ENCODE measurements around the gene DPEP1. TPM values are rescaled to one million over a fixed set of nuclear protein-coding genes. Genes with fewer than 3 reads are reported as not detected.
"Not testable (repeated sequence)": the region's sequence is repeated elsewhere in the genome, so short reads cannot be mapped to it uniquely, and the experiment has no call there.

Gene DPEP1
- polyA plus RNA-seq, 1 donor from 2014 or later: not detected

DNA sequence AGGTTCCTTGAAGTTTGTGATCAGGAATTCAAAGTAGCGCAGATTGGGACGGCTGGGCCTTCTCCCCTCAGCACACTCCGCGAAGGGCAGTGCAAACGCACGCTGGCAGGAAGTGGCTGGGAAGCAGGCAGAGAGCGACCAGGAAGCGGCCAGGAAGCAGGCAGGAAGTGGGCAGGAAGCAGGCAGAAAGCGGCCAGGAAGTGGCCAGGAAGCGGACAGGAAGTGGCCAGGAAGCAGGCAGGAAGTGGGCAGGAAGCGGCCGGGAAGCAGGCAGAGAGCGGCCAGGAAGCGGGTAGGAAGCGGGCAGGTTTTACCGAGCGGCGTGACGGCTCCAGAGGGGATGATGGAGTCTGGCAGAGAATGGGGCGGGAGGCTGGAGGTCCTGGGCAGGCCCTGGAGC lies 3.2 kb downstream of the DPEP1 start:
- Mint-ChIP-seq H3K4me1 (peaks cover 0 to 8% (median 3%) of the 10 kb centered on the region in 3 donors), H3K36me3 (no peaks in the 10 kb centered on the region), H3K27ac (no peak overlapping the region), H3K9me3 (no peaks in the 10 kb centered on the region), H3K4me3 (no peak overlapping the region), H3K27me3 (peaks cover 9% of the 10 kb centered on the region)

DNA sequence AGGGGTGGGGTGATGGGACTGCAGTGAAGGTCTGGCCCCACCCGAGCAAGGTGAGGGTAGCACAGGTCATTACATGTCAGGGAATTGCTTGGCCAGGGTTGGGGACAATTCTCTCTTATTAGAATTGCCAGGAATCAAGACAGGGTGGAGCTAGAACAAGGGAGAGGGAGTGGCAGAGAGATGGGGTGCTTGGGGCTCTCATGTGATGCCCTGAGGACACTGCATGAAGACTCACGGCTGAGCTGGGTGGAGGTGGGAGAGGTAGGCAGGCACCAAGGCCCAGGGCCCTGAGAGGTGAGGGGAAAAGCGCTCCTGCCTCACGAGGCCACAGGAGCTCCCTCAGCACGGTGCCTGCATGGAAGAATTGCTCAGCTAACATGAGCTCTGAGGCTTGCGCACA lies 3.6 kb downstream of the DPEP1 start:
- no peak overlapping the region for H3K4me3 Mint-ChIP-seq
- H3K9me3 Mint-ChIP-seq: no peaks in the 10 kb centered on the region
- peaks cover 0 to 8% (median 3%) of the 10 kb centered on the region in 3 donors for H3K4me1 Mint-ChIP-seq
- H3K27ac Mint-ChIP-seq: no peak overlapping the region
- H3K27me3 Mint-ChIP-seq: peaks cover 10% of the 10 kb centered on the region
- no peaks in the 10 kb centered on the region for H3K36me3 Mint-ChIP-seq

DNA sequence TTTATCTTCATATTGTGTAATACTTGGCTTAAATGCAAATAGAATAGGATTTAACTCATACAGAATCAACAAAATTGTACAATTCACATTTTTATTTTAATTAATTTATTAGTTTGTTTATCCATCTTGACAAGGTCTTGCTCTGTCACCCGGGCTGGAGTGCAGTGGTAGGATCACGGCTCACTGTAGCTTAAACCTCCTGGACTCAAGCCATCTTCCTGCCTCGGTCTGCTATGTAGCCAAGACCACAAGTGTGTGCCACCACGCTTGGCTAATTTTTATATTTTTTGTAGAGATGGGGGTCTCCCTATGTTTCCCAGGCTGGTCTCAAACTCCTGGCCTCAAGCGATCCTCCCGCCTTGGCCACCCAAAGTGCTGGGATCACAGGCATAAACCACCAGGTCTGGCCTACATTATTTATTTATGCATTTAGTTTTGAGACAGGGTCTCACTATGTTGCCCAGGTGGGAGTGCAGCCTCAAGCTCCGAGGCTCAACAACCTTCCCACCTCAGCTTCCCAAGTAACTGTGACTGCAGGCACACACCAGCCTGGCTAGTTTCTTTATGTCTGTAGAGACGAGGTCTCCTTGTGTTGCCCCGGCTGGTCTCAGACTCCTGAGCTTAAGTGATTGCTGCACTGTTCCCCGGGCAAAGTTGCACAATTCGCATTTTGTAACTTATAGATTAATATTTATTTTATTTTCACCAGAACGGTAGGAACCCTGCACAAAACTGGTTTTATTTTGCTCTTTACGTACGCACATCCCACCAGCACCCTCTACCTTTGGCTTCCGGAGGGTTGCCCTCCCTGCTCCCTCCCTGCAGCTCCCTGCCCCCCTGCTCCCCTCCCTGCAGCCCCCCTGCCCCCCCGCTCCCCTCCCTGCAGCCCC lies 4.9 kb downstream of the DPEP1 start:
- Mint-ChIP-seq H3K4me1 (peaks cover 0 to 7% (median 3%) of the 10 kb centered on the region in 3 donors), H3K9me3 (no peaks in the 10 kb centered on the region), H3K4me3 (no peak overlapping the region), H3K36me3 (no peaks in the 10 kb centered on the region), H3K27ac (no peak overlapping the region), H3K27me3 (peaks cover 8% of the 10 kb centered on the region)

DNA sequence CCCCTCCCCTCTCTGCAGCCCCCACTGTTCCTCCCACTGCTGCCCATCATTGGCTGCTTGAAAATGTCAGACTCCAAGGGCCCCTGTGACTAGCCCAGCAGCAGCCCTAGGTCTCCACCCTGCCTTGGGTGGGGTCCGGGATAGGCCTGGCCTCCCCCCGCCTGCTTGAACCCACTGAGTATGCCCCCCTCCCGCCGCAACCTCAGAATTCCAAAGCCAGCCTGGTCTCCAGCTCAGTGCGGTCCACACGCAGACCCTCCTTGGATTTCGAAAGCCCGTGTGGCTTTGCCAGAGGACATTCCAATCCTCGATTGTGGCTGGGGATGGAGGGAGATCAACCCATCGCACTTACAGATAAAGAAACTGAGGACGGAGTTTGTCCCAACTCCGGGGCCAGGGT lies 6.4 kb downstream of the DPEP1 start:
- H3K27ac Mint-ChIP-seq: no peak overlapping the region
- peaks cover 0 to 7% (median 3%) of the 10 kb centered on the region in 3 donors for H3K4me1 Mint-ChIP-seq
- no peaks in the 10 kb centered on the region for H3K9me3 Mint-ChIP-seq
- peak overlapping the region in 1 of 4 donors; percentile 39 for H3K4me3 Mint-ChIP-seq
- H3K36me3 Mint-ChIP-seq: no peaks in the 10 kb centered on the region
- H3K27me3 Mint-ChIP-seq: peaks cover 11% of the 10 kb centered on the region

DNA sequence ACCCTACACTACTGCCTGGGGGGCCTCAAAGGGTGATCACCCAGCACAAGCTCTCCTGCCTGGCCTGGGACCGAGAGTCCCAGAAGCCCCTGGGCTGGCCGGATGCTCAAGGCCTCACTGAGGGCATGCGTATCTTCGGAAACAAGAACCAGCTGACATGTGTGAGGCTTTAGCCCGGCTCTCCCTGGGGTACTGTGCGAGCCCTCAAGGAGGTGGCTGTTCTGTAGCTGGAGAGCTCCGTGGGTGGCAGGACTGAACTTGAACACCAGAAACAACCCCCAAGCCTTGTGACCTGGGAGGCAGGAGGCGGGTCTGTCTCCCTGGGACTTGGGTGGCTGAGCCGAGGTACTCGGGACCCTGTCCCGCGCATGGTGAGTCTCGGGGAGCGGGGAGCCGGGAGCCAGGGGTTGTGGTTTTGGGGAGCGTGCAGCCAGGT lies 7.0 kb downstream of the DPEP1 start:
- Mint-ChIP-seq H3K4me3 (no peak overlapping the region), H3K27me3 (peaks cover 11% of the 10 kb centered on the region), H3K4me1 (peaks cover 0 to 7% (median 3%) of the 10 kb centered on the region in 3 donors), H3K27ac (no peak overlapping the region), H3K9me3 (no peaks in the 10 kb centered on the region), H3K36me3 (no peaks in the 10 kb centered on the region)

DNA sequence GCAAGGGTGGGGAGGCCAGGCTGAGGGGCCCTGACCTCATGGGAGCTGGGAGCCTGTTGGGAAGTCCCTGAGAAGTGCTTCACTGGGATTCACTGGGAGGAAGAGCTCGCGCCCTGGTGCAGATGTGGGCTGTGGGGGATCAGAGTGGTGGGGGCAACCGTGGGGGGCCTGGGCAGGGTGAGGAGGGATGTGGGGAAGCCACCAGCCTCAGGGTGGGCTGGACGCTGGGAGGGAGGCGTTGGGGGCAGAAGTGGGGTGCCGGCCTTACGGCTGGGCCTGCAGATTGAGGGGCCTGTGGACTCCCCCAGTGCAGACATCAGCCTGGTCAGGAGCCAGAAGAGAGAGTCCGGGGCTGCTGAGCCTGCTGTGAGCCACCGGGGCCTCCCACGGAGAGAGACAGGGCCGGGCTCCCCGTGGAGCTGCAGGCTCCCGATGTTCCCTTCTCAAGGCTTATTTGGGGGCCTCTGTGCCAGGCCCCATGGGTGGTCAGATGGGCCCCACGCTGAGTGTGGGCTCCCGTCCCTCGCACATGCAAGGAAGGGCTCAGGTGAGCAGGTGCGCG lies 7.8 kb downstream of the DPEP1 start:
- H3K4me3 Mint-ChIP-seq: no peak overlapping the region
- peaks cover 0 to 7% (median 3%) of the 10 kb centered on the region in 3 donors for H3K4me1 Mint-ChIP-seq
- peaks cover 11% of the 10 kb centered on the region for H3K27me3 Mint-ChIP-seq
- no peak overlapping the region for H3K27ac Mint-ChIP-seq
- no peaks in the 10 kb centered on the region for H3K36me3 Mint-ChIP-seq
- H3K9me3 Mint-ChIP-seq: no peaks in the 10 kb centered on the region

DNA sequence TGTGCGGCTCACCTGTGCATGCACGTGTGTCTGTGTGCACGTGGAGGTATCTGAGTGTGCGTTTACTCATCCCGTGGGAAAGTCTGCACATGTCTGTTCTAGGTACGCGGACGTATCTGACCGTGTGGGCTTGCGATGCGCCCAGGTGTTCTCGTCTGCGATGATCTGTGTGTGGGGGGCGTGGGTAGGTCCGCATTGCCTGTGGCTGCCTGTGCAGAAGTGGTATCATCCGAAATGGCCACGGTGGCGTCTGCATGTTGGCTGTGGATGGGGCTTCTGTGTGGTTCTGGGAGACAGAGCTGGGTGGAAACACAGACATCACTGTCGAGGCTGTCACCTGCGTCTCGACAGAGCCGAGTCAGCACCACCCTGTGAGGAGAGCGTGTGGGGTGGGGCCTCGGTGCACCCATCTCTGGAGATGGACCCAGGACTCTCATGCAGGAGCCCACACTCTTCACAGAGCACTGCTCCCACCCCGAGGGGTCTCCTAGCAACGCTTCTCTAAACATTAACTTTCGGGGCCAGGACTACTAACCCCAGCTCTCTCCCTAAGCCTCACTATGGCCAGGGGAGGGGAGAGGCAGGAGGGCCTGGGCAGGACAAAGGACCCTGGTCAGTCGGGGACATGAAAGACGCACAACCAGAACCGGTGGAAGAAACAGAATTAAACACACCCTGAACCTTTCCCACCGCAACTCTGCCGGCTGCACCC lies 8.4 kb downstream of the DPEP1 start:
- Mint-ChIP-seq H3K4me1 (peaks cover 0 to 2% (median 0%) of the 10 kb centered on the region in 3 donors), H3K4me3 (no peak overlapping the region), H3K9me3 (no peaks in the 10 kb centered on the region), H3K27me3 (peaks cover 11% of the 10 kb centered on the region), H3K27ac (no peak overlapping the region), H3K36me3 (no peaks in the 10 kb centered on the region)

DNA sequence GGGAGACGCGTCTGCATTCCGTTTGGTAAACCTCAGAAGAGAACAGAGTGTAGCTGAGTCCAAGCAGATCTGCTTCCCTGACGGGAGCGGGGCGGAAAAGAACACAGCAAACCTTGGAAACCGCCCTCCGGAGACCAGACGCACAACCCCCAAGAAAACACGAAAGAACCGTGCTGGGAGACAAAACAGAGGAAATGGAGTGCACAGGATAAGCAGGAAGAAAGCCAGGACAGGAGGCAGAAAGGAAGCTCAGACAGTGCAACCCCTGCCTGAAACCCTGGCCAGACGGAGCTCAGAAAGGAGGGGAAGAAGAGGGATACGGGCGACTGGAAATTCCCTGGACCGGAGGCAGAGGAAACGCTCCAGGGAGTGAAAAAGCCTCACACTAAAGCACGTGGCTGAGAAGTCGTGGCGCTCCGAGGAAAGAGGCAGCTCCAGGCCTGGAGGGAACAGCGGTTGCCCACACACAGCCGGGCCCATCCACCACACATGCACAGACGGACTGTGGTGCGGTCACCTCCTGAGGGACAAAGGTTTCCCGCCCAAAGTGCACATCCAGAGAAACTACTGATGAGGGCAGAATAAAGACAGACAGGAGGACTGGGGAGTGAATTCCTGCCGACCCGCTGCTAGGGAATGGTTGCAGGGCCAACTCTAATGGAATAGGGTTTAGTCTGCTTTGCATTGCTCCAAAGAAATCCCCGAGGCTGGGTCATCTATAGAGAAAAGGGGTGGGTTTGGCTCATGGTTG lies 10.2 kb downstream of the DPEP1 start:
- no peak overlapping the region for H3K4me3 Mint-ChIP-seq
- H3K27ac Mint-ChIP-seq: no peak overlapping the region
- no peaks in the 10 kb centered on the region for H3K4me1 Mint-ChIP-seq
- no peaks in the 10 kb centered on the region for H3K9me3 Mint-ChIP-seq
- no peaks in the 10 kb centered on the region for H3K36me3 Mint-ChIP-seq
- H3K27me3 Mint-ChIP-seq: peaks cover 12% of the 10 kb centered on the region

DNA sequence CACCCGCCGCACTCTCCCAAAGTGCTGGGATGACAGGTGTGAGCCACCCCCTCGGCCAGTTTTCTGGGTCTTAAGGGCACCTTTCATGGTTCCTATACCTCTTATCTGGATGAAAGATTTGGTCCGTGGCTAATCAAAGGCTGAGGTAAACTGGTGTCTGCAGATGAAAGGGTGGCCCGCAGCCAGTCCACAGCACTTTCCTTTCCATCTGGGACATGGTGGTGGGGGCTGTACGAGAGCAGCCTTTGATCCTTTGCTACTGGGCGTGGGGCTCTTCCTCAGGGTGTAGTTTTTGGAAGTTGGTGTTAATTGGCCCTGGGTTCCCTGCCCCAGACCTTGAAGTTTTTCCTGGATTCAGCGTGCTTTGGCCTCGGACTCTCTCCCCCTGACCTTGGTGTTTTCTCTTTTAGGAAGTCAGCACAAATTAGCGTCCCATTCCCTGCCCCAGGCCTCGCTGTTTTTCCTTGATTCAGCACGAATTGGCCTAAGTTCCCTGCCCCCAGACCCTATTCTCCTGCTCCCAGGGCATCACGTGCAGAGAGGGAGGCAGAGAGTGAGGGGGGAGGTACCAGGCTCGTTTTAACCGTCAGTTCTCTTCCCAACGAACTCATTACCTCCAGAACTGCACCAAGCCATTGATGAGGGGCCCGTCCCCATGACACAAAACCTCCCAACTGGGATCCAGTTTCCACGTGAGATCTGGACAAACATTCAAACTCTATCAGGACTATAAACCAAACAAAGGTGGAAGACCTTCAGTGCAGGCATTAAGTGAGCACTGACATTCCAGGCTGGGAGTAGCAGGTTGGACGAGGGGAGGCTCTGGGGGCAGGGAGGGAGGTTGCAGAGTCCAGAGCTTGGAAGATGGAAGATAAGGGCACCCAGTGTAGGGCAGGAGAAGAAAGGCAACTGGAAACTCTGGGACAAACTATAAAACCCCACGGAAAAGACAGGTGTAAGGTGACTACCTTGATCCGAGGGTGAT lies 11.6 kb downstream of the DPEP1 start:
- peaks cover 12% of the 10 kb centered on the region for H3K27me3 Mint-ChIP-seq
- no peak overlapping the region for H3K27ac Mint-ChIP-seq
- H3K4me1 Mint-ChIP-seq: peaks cover 0 to 3% (median 0%) of the 10 kb centered on the region in 3 donors
- H3K9me3 Mint-ChIP-seq: no peaks in the 10 kb centered on the region
- no peak overlapping the region for H3K4me3 Mint-ChIP-seq
- no peaks in the 10 kb centered on the region for H3K36me3 Mint-ChIP-seq

DNA sequence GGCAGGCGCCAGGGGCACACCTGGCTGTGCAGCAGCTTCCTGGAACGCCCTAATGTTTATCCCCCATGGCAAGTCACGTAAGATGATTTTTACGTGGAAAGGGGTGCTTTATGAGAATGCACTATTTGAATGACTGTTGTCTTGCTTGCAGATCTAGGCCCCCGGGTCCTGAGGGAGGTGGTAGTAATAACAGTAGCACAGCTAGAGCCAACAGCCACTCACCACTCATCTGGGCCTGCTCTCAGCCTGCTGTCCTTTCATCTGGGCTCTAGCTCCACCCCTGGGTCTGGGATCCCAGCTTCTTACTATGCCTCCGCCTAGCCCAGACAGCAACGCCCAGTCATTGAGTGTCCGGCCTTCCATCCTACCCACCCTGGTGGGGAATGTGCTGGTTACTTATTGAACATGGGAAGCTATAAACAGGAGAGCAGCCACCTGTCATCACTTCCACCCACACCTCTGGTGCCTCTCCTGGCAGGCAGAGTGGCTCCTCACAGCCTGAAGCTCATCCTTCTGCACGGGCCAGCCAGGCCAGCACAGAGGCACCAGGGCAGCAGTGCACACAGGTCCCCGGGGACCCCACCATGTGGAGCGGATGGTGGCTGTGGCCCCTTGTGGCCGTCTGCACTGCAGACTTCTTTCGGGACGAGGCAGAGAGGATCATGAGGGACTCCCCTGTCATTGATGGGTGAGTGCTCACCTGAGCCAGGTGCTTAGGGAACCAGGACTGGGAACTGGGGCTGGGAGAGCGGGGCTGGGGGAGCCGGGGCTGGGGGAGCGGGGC lies 16.6 kb downstream of the DPEP1 start:
- H3K9me3 Mint-ChIP-seq: no peaks in the 10 kb centered on the region
- no peaks in the 10 kb centered on the region for H3K36me3 Mint-ChIP-seq
- H3K27me3 Mint-ChIP-seq: peaks cover 12% of the 10 kb centered on the region
- peaks cover 0 to 3% (median 0%) of the 10 kb centered on the region in 3 donors for H3K4me1 Mint-ChIP-seq
- H3K27ac Mint-ChIP-seq: peak overlapping the region in 1 of 3 donors; percentile 43
- no peak overlapping the region for H3K4me3 Mint-ChIP-seq

DNA sequence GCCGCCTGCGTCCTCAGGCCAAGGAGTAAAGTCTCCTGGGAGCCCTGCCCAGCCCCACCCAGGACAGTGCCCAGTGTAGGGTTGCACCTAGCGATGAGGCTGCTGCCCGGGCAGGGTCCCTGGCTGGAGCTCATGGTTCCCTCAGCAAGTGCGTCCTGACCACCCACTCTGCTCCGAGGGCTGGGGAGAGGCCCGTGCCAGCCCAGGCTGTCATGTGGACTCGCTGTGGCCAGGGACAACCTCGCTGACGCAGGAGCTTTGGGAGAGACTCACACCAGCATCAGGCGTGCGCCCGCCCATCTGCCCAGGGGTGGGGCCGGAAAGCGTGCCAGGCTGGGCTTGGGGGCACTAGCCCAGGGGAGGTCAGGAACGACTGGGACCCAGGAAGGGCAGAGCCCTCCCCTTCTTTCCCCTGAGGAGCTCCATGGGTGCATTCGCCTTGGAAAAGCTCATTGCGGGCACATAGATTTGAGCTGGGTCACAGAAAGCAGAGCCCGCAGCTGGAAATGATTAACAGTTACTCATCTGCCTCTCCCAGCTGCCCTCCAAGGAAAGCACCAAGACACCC lies 19.7 kb downstream of the DPEP1 start:
- no peak overlapping the region for H3K27ac Mint-ChIP-seq
- peaks cover 14% of the 10 kb centered on the region for H3K27me3 Mint-ChIP-seq
- H3K36me3 Mint-ChIP-seq: no peaks in the 10 kb centered on the region
- H3K4me1 Mint-ChIP-seq: peaks cover 0 to 3% (median 0%) of the 10 kb centered on the region in 3 donors
- H3K9me3 Mint-ChIP-seq: no peaks in the 10 kb centered on the region
- no peak overlapping the region for H3K4me3 Mint-ChIP-seq

DNA sequence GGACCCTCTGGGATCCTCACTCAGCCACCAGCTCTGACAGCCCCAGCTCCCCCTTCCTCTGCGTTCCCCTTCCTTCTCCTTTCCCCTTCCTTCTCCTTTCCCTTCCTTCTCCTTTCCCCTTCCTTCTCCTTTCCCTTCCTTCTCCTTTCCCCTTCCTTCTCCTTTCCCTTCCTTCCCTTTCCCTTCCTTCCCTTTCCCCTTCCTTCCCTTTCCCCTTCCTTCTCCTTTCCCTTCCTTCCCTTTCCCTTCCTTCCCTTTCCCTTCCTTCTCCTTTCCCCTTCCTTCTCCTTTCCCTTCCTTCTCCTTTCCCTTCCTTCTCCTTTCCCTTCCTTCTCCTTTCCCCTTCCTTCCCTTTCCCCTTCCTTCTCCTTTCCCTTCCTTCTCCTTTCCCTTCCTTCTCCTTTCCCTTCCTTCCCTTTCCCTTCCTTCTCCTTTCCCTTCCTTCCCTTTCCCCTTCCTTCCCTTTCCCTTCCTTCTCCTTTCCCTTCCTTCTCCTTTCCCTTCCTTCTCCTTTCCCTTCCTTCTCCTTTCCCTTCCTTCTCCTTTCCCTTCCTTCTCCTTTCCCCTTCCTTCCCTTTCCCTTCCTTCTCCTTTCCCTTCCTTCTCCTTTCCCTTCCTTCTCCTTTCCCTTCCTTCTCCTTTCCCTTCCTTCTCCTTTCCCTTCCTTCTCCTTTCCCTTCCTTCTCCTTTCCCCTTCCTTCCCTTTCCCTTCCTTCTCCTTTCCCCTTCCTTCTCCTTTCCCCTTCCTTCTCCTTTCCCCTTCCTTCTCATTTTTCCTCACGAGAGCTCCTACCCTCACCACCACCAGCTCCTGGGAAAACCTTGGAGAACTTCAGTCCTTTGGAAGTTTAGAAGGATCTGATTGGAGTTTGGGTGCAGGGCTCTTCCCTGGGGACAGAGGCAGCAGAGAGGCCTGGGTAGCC lies 21.3 kb downstream of the DPEP1 start:
- peaks cover 12% of the 10 kb centered on the region for H3K27me3 Mint-ChIP-seq
- not testable (repeated sequence) for H3K36me3 Mint-ChIP-seq, H3K27ac Mint-ChIP-seq, H3K4me1 Mint-ChIP-seq, H3K9me3 Mint-ChIP-seq, H3K4me3 Mint-ChIP-seq

All from IgD-negative memory B cell (primary cell).